SH-SY5Y (cell line): ENCODE data around the gene AMBN.

Experiments used
- GATA2 ChIP-seq: IDR thresholded peaks from 2 replicates; pipeline ENCODE4 v1.6.1; 2011; ENCODE audit warnings: mild to moderate bottlenecking, low read depth, low read length
- GATA3 ChIP-seq: IDR thresholded peaks from 2 replicates; pipeline ENCODE4 v1.6.1; 2011; ENCODE audit warnings: low read depth, mild to moderate bottlenecking, low read length, moderate library complexity

AMBN gene

DNA sequence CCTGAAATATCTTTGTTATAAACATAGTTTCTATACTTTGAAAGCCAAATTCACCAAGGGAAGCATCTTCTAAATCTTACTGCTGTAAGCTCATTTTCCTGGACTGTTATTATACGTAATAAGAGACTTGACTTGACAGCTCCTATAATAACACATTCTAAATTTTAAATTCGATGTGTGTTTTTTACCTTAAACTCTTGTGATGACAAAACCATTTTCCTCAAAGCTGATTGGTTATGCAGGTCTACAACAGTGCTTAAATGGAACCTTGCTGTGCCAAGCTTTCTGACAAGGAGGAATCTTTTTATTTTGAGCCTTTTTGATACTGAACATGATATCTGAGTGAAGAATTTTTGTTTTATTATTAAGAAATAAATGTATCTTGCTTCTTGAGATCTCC lies 36.4 kb downstream of the AMBN start, which contains the start of gene ENAM:
ENAM (plus strand) TSS at position 301 of the 400 bp plus-strand sequence. CDS start 757 bp downstream, outside the sequence.
- TF ChIP-seq GATA3: no peak
- no peak for TF ChIP-seq GATA2

- TF ChIP-seq GATA3 (no peak), GATA2 (no peak)
These were observed 37.5 kb downstream of the AMBN start for GRCh38 chr4:70629469-70630090.

- TF ChIP-seq GATA3: no peak
- no peak for TF ChIP-seq GATA2
These were observed 38.1 kb downstream of the AMBN start for GRCh38 chr4:70630162-70630561.

- TF ChIP-seq GATA2 (no peak), GATA3 (no peak)
These were observed 40.0 kb downstream of the AMBN start for GRCh38 chr4:70632028-70632427.

DNA sequence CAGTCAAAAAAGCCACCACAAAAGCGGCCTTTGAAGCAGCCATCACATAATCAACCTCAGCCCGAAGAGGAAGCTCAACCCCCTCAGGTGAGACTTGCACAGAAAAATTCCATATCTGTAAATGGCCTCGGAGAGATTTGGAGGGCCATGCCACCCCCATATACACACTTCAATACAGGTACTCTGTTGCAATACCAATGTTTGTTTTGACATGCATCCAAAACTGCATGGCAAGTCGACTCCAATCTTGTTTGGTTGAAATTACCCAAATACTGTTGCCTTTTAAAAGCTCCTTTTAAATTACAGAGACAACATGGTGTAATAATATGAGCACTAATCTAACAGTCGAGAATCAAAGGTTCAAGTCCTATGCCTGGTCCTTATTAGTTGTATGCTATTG lies 42.4 kb downstream of the AMBN start:
- no peak for TF ChIP-seq GATA2
- TF ChIP-seq GATA3: no peak

DNA sequence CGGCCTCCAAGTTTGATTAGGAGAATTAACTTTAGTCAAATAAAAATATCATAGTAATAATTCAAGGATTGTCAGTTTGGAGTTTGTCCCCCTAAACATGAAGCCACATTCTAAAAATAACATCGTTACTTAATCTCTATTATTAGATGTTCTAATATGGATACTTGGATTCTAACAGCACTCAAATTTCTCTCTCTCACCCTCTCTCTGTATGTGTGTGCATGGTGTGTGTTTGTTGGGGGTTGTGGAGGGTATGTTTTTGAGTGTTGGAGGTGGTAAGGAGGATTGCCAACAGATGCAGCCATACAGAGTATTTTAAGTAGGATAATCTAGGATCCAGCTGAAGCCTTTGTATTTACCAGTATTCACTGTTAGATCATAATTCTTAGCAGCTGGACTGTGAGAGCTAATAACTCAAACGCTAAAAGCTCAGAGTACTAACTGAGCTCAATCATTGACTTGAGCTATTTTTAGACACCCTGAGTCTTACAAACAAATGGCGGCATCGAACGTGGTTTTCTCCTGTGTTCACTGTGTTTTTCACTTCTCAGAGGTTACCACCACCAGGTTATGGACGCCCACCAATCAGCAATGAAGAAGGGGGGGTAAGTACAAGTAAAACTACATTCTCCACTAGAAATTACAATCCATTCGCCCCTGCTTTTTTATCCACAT lies 45.3 kb downstream of the AMBN start:
- TF ChIP-seq GATA2: no peak
- no peak for TF ChIP-seq GATA3

DNA sequence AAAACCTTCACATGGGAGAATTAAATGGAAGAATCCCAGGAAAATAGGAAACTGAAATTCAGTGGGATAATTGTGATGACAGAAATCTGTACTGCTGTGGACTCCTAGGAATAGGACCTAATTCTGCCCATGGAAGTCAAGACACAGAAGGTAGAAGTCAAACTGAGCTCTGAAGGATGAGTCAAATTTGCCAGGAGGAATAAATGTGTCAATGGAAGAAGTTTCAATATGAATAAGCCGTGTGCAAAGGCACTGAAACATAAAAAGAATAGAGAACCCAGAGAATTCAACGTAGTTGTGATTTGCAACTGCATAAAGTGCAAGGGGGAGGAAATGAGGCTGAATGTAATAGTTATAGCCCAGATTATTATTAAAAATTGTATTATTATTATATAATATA lies 48.1 kb downstream of the AMBN start:
- TF ChIP-seq GATA2: no peak
- no peak for TF ChIP-seq GATA3

DNA sequence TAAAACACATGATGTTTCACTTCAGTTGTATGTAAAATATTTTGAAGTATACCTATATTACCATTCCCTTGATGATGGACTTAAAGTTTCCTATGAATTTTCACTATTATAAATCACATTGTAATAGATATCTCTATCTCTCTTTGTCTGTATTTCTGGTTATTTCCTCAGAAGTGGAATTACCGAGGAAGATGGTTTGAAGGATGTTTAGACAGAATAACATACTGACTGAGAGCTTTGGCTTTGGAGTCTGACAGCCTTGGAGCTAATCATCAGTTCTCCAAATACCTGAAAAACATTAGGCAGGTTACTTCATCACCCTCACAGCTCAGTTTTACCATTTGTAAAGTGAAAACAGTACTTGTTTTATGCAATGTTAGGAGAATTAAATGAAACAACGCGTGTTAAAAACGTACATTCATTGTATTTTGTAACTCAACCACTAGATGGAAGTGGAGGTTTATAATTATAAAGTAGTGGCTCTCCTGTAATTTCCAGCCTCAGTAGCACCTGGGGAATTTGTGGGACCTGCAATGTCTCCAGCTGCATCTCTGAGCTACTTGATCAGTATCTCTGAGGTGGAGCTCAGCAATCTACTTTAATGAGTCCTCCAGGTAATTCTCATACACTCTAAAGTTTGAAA lies 59.9 kb downstream of the AMBN start:
- TF ChIP-seq GATA2: no peak
- TF ChIP-seq GATA3: no peak

DNA sequence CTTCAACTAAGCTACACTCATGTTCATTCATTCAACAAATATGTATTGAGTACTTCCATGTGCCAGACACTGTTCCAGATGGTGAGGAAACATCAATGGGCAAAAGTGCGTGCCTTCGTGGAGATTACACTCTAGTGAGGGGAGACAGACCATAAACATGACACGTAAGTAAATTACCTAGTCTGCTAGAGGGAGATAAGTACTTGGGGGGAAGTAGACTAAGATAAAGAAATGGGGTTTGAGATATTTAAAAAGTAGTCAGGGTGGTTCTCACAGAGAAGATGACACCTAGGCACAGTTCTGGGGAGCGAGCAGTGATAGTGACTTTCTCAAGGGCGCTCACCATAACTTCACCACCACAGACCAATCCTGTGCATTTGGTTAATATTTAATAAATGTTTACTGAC lies 62.6 kb downstream of the AMBN start:
- TF ChIP-seq GATA3 (no peak), GATA2 (no peak)
